Gastroesophageal sphincter (tissue), 4 donors: Measurements from ENCODE around the gene HSPBP1. TPM values are rescaled to one million over a fixed set of nuclear protein-coding genes. Genes with fewer than 3 reads are reported as not detected.

ENCODE experiments used
- ATAC-seq: fragments of 150-250 bp; one replicate; pipeline ENCODE4 v1.9.1; 2016; ENCODE audit warnings: mild to moderate bottlenecking, moderate library complexity
- H3K27ac ChIP-seq, 4 donors: fragments of 200-600 bp; sonication (generic) in 3 of 4; 1 replicate in 3 of 4; 2 replicates in 1 of 4; pipeline ENCODE4 v1.5.1; 2016 to 2019
- H3K27me3 ChIP-seq: fragments of 200-600 bp; sonication (generic); one replicate; pipeline ENCODE4 v1.5.1; 2019
- H3K36me3 ChIP-seq, 2 donors: fragments of 200-600 bp; sonication (generic); one replicate each; pipeline ENCODE4 v1.5.1; 2019; ENCODE audit warnings: control low read depth in 1 of 2
- H3K4me1 ChIP-seq, 3 donors: fragments of 200-600 bp; sonication (generic); 1 replicate in 2 of 3; 2 replicates in 1 of 3; pipeline ENCODE4 v1.5.1; 2016 to 2019; ENCODE audit warnings: control low read depth in 2 of 3
- H3K4me3 ChIP-seq, 2 donors: fragments of 200-600 bp; sonication (generic); one replicate each; pipeline ENCODE4 v1.5.1; 2019; ENCODE audit warnings: mild to moderate bottlenecking in 1 of 2, moderate library complexity in 1 of 2
- H3K9me3 ChIP-seq, 3 donors: fragments of 200-600 bp; sonication (generic); one replicate each; pipeline ENCODE4 v1.5.1; 2017 to 2019; ENCODE audit warnings: control low read depth in 2 of 3
- CTCF ChIP-seq, 4 experiments: fragments of 200-600 bp in 2 of 4; fragments of 450-650 bp in 2 of 4; sonication (generic) in 1 of 4; IDR thresholded peaks; one replicate each; pipeline ENCODE4 v1.5.1; 2017 to 2019; ENCODE audit warnings: antibody characterized with exemption in 4 of 4, mild to moderate bottlenecking in 2 of 4, moderate library complexity in 2 of 4
- EP300 ChIP-seq: sonication (generic); formaldehyde crosslinking; IDR thresholded peaks from one replicate; pipeline ENCODE4 v1.6.1; 2017; ENCODE audit warnings: antibody characterized with exemption, mild to moderate bottlenecking
- POLR2A ChIP-seq, 2 donors: fragments of 450-650 bp; IDR thresholded peaks; one replicate each; pipeline ENCODE4 v1.6.1; 2017; ENCODE audit warnings: antibody characterized with exemption in 2 of 2, mild to moderate bottlenecking in 2 of 2, moderate library complexity in 1 of 2
- POLR2AphosphoS5 ChIP-seq: sonication (generic); formaldehyde crosslinking; IDR thresholded peaks from one replicate; pipeline ENCODE4 v1.6.1; 2017; ENCODE audit warnings: antibody characterized with exemption
- WGBS, 2 donors: methylation state at CpG; one replicate each; pipeline ENCODE4 v1.1.5; 2018; ENCODE audit warnings: low coverage in 1 of 2; 5-methylcytosine and 5-hydroxymethylcytosine counted together
- total RNA-seq, 4 donors: library from RNA; depleted of rRNA; stranded (reverse); fragments of >200 nt; gene quantifications; one replicate each; pipeline ENCODE4 v1.1.0, GENCODE V29; 2016

The HSPBP1 gene
- total RNA-seq, 4 donors from 2014 or later: 20.9 to 37.1 (median 26.5) TPM

- Histone ChIP-seq H3K27ac (no peak overlapping the region), H3K27me3 (no peaks in the 10 kb centered on the region), H3K36me3 (peaks cover 0 to 58% of the 10 kb centered on the region in 2 donors), H3K9me3 (no peaks in the 10 kb centered on the region), H3K4me3 (no peak overlapping the region), H3K4me1 (no peaks in the 10 kb centered on the region)
- no peak for ATAC-seq
- WGBS, 2 donors: 97 to 100% methylated on average over 3 to 4 of the region's 12 CpGs
- TF ChIP-seq POLR2AphosphoS5: no peak
Measured at GRCh38 chr19:55265723-55266386, 14.1 kb downstream of the HSPBP1 start.

GRCh38 chr19:55265173-55265572 is 14.7 kb downstream of the HSPBP1 start:
- TF ChIP-seq EP300 (no peak), POLR2AphosphoS5 (no peak), CTCF (IDR thresholded peaks at IDR 0.05) (no peak), POLR2A (IDR thresholded peaks at IDR 0.05) (no peak)
- Histone ChIP-seq H3K27me3 (no peaks in the 10 kb centered on the region), H3K27ac (no peak overlapping the region), H3K36me3 (peaks cover 0 to 51% of the 10 kb centered on the region in 2 donors), H3K9me3 (no peaks in the 10 kb centered on the region), H3K4me3 (no peak overlapping the region), H3K4me1 (no peaks in the 10 kb centered on the region)
- ATAC-seq: no peak
- 62% methylated on average over 3 of the region's 16 CpGs; no CpG with 5 or more reads in 1 of the 2 donors for WGBS, 2 donors

- Histone ChIP-seq H3K9me3 (no peaks in the 10 kb centered on the region), H3K27ac (no peak overlapping the region), H3K36me3 (peaks cover 0 to 45% of the 10 kb centered on the region in 2 donors), H3K27me3 (no peaks in the 10 kb centered on the region), H3K4me3 (no peak overlapping the region), H3K4me1 (peaks cover 0 to 6% (median 4%) of the 10 kb centered on the region in 3 donors)
- TF ChIP-seq POLR2A (IDR thresholded peaks at IDR 0.05) (no peak), EP300 (no peak), POLR2AphosphoS5 (no peak), CTCF (IDR thresholded peaks at IDR 0.05) (no peak)
- WGBS, 2 donors: 71 to 85% methylated on average over 5 of the region's 5 CpGs
- no peak for ATAC-seq
Measured at GRCh38 chr19:55264531-55264930, 15.4 kb downstream of the HSPBP1 start.

- no peaks in the 10 kb centered on the region for H3K9me3 ChIP-seq
- peaks cover 0 to 23% of the 10 kb centered on the region in 2 donors for H3K36me3 ChIP-seq
- H3K4me1 ChIP-seq: peaks cover 0 to 15% (median 8%) of the 10 kb centered on the region in 3 donors
- 97% methylated on average over 6 of the region's 9 CpGs; no CpG with 5 or more reads in 1 of the 2 donors for WGBS, 2 donors
- no peak overlapping the region for H3K27ac ChIP-seq
- TF ChIP-seq POLR2AphosphoS5 (no peak), POLR2A (IDR thresholded peaks at IDR 0.05) (no peak), CTCF (IDR thresholded peaks at IDR 0.05) (no peak), EP300 (no peak)
- H3K27me3 ChIP-seq: no peaks in the 10 kb centered on the region
- H3K4me3 ChIP-seq: no peak overlapping the region
- ATAC-seq: no peak
Measured at GRCh38 chr19:55262359-55262758, 17.6 kb downstream of the HSPBP1 start.

GRCh38 chr19:55261671-55262126 is 18.2 kb downstream of the HSPBP1 start:
- WGBS, 2 donors: 85% methylated on average over 5 of the region's 13 CpGs; no CpG with 5 or more reads in 1 of the 2 donors

More at GRCh38 chr19:55261671-55262126, 18.2 kb downstream of the HSPBP1 start:
- Histone ChIP-seq H3K36me3 (peaks cover 0 to 23% of the 10 kb centered on the region in 2 donors), H3K4me1 (peaks cover 0 to 21% (median 13%) of the 10 kb centered on the region in 3 donors), H3K27me3 (no peaks in the 10 kb centered on the region), H3K4me3 (no peak overlapping the region), H3K9me3 (no peaks in the 10 kb centered on the region), H3K27ac (no peak overlapping the region)
- ATAC-seq: no peak
- no peak for TF ChIP-seq CTCF (IDR thresholded peaks at IDR 0.05)
- no peak for TF ChIP-seq EP300
- no peak for TF ChIP-seq POLR2AphosphoS5
- no peak for TF ChIP-seq POLR2A (IDR thresholded peaks at IDR 0.05)
